ENCODE measurements around the gene NDE1.

GRCh38 chr16:15672514-15673167 lies 22.6 kb downstream of the NDE1 start:
- TF ChIP-seq EP300 (IDR thresholded peaks at IDR 0.05), result no peak
- TF ChIP-seq CTCF (IDR thresholded peaks at IDR 0.05), result no peak

All from esophagus muscularis mucosa (tissue), 3 donors.